HG03196 (cell line): ENCODE data around the gene NAALADL2.
"Not testable (repeated sequence)": the region's sequence is repeated elsewhere in the genome, so short reads cannot be mapped to it uniquely, and the experiment has no call there.

Experiments used
- ATAC-seq: cut with Tn5 transposase; IDR thresholded peaks from one replicate; pipeline ENCODE4 v1.9.1; 2021; ENCODE audit not compliant: unreplicated experiment

NAALADL2 gene

DNA sequence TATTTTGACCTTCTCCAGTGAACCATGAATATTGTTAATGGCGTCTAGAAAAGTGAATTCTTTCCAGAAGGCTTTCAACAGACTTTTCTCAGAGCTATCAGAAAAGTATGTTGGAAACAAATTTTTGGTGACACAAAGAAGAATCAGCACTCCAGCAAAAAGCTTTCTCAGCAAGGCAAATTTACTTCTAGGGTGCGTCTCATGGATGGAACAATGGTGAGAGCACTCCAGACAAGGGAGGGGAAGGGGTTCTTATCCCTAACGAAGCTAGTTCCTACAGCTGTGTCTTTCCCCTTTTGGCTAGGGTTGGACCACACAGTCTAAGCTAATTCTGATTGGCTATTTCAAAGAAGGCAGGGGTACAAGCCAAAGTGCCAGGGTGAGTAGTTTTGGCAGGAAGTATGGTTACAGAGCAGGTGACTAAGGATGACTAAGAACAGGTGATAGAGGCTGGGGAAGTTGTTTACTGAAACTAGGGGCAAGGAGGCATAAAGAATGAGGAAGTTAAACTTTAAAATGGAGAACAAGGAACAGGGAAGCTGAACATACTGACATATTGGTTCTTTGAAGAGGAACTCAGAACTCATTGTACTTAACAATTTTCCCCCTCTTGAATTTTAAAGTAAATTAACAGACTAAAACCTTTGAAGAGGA, 959.8 kb downstream of the NAALADL2 start:
- ATAC-seq: no peak

DNA sequence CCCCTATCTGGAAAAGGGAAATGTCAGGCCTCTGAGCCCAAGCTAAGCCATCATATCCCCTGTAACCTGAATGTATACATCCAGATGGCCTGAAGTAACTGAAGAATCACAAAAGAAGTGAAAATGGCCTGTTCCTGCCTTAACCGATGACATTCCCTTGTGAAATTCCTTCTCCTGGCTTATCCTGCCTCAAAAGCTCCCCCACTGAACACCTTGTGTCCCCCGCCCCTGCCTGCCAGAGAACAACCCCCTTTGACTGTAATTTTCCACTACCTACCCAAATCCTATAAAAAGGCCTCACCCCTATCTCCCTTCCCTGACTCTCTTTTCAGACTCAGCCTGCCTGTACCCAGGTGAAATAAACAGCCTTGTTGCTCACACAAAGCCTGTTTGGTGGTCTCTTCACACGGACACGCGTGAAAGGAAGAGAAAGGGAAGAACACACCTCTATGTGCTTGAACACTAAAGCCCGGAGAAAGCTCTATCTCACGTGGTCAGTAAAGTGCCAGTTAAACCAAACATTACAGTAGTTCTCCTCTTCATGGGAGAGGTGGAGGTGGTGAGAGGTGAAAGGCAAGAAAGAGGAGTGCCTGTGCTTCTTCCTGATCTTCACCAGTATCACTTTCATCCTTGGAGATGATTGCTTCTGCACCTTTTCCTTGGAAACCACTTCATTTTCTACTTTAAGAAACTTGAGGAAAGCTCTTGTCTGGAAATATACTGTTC, 963.8 kb downstream of the NAALADL2 start:
- not testable (repeated sequence) for ATAC-seq

DNA sequence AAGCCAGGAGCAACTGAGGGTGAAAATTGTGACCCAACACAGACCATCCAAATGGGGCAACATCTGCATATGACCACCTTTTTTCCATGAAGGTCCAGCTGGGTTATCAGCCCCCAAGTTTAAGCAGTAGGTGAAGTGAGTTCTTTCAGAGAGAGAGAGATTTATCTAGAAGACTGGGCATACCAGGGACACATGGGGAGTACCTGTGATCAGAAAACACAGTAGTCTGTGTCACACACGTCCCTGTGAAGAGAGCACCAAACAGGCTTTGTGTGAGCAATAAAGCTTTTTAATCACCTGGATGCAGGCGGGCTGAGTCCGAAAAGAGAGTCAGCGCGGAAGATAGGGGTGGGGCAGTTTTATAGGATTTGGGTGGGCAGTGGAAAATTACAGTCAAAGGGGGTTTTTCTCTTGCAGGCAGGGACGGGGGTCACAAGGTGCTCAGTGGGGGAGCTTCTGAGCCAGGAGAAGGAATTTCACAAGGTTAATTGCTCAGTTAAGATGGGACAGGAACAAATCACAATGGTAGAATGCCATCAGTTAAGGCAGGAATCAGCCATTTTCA, 966.0 kb downstream of the NAALADL2 start:
- ATAC-seq: not testable (repeated sequence)

DNA sequence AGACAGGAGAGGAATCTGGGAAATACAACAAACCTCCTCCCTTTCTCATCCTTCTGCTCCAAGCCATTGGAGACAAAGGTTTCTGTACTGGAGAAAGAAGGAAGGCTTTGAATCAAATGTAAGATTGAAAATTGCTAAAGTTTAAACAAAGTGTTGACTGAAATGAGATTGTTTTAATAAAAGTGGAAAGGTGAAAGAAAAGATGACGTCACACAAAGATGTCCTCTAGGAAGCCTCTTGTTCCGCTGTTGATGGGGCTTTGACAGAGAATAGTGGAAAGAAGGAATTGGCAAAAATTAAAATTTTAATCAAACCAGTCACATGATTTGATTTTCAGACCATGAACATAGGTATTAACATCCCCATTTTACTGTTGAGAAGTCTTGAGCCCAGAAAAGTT, 967.6 kb downstream of the NAALADL2 start:
- no peak for ATAC-seq

DNA sequence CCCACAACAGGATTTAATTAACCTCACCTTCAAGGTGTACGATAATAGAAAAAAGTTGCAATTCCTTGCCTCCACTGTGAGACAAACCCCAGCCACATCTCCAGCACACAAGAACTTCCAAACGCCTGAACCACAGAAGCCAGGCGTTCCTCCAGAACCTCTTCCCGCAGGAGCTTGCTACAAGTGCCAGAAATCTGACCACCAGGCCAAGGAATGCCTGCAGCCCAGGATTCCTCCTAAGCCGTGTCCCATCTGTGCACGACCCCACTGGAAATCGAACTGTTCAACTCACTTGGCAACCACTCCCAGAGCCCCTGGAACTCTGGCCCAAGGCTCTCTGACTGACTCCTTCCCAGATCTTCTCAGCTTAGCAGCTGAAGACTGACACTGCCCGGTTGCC, 970.7 kb downstream of the NAALADL2 start:
- not testable (repeated sequence) for ATAC-seq

GRCh38 chr3:175835763-175836162, 976.6 kb downstream of the NAALADL2 start:
- ATAC-seq: not testable (repeated sequence)

DNA sequence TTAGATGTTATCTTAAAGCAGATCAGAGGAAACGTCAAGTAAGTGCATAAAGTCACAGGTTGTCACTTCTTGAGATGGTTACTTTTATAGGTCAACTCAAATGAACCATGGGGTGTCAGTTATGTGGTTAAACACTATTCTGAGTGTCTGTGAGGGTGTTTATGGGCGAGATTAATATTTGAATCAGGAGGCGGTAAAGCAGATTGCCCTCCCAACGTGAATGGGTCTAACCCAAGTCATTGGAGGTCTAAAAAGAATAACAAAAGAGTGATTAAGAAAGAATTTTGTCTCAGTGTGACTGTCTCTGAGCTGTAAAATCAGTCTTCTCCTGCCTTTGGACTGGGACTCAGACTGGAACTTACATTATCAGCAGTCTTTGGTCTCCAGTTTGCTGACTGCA, 977.5 kb downstream of the NAALADL2 start:
- no peak for ATAC-seq

- no peak for ATAC-seq
Observed at GRCh38 chr3:175837962-175838361, 978.8 kb downstream of the NAALADL2 start.

GRCh38 chr3:175839366-175840005, 980.4 kb downstream of the NAALADL2 start:
- no peak for ATAC-seq

DNA sequence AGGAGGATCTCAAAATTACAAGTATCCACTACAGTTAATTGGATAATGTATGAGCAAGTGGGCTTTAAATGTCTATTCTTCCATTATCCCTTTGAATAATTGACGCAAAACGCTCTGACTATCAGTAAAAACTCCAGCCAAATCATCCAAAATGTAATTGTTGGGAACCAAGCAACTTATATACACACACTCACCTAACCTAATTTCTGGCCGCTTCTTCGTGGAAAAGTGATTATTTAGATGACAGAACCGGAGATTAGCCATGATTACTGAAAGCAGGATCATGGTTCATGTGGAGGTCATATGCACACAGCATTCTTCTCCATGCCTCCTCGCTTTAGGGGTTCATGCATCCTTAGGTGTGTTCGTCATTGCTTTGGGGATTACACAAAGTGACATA, 992.4 kb downstream of the NAALADL2 start:
- ATAC-seq: no peak

GRCh38 chr3:175852560-175852959, 993.4 kb downstream of the NAALADL2 start:
- no peak for ATAC-seq

GRCh38 chr3:175857666-175858270, 998.6 kb downstream of the NAALADL2 start:
- ATAC-seq: no peak
